ENCODE measurements around the gene AGBL2.

GRCh38 chr11:47720651-47721050, 5.5 kb upstream of the AGBL2 start:
- TF ChIP-seq, protein P1, sequence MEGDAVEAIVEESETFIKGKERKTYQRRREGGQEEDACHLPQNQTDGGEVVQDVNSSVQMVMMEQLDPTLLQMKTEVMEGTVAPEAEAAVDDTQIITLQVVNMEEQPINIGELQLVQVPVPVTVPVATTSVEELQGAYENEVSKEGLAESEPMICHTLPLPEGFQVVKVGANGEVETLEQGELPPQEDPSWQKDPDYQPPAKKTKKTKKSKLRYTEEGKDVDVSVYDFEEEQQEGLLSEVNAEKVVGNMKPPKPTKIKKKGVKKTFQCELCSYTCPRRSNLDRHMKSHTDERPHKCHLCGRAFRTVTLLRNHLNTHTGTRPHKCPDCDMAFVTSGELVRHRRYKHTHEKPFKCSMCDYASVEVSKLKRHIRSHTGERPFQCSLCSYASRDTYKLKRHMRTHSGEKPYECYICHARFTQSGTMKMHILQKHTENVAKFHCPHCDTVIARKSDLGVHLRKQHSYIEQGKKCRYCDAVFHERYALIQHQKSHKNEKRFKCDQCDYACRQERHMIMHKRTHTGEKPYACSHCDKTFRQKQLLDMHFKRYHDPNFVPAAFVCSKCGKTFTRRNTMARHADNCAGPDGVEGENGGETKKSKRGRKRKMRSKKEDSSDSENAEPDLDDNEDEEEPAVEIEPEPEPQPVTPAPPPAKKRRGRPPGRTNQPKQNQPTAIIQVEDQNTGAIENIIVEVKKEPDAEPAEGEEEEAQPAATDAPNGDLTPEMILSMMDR (IDR thresholded peaks at IDR 0.05; ENCODE audit: insufficient read depth, low read depth, low read length) = no peak
- TF ChIP-seq EZH2 (IDR thresholded peaks at IDR 0.05; ENCODE audit: insufficient read depth, low read length) = no peak

All from astrocyte (in vitro differentiated cells and primary cell).